Smooth muscle cell (in vitro differentiated cells): ENCODE measurements around the gene TAS2R50. TPM values are rescaled to one million over a fixed set of nuclear protein-coding genes. Genes with fewer than 3 reads are reported as not detected.

Source experiments
- DNase-seq: peaks from one replicate; lab custom pipeline; 2025; ENCODE audit not compliant: unreplicated experiment; lab: John Stamatoyannopoulos, UW
- H2AFZ ChIP-seq: fragments of 200-600 bp; sonication (generic); 2 replicates; pipeline ENCODE4 v1.6.0; 2016; ENCODE audit warnings: antibody characterized with exemption, low read depth, mild to moderate bottlenecking
- H3F3A ChIP-seq: fragments of 200-600 bp; sonication (generic); 2 replicates; pipeline ENCODE4 v1.6.0; 2017; ENCODE audit warnings: antibody characterized with exemption, low read depth
- H3K27ac ChIP-seq: fragments of 200-600 bp; sonication (generic); 2 replicates; pipeline ENCODE4 v1.5.1; 2016; ENCODE audit warnings: low read depth, mild to moderate bottlenecking
- H3K27me3 ChIP-seq: fragments of 200-600 bp; sonication (generic); 2 replicates; pipeline ENCODE4 v1.6.1; 2016; ENCODE audit warnings: low read depth, mild to moderate bottlenecking
- H3K36me3 ChIP-seq: fragments of 200-600 bp; sonication (generic); 2 replicates; pipeline ENCODE4 v1.5.1; 2016; ENCODE audit warnings: low read depth
- H3K4me1 ChIP-seq: fragments of 200-600 bp; sonication (generic); 2 replicates; pipeline ENCODE4 v1.5.1; 2016; ENCODE audit warnings: low read depth
- H3K4me2 ChIP-seq: fragments of 200-600 bp; sonication (generic); 2 replicates; pipeline ENCODE4 v1.6.0; 2016; ENCODE audit warnings: mild to moderate bottlenecking
- H3K4me3 ChIP-seq: fragments of 200-600 bp; sonication (generic); 2 replicates; pipeline ENCODE4 v1.5.1; 2016; ENCODE audit warnings: mild to moderate bottlenecking
- H3K79me2 ChIP-seq: fragments of 200-600 bp; sonication (generic); 2 replicates; pipeline ENCODE4 v1.6.0; 2016; ENCODE audit warnings: low read depth, mild to moderate bottlenecking
- H3K9ac ChIP-seq: fragments of 200-600 bp; sonication (generic); 2 replicates; pipeline ENCODE4 v1.6.0; 2016; ENCODE audit warnings: low read depth
- H3K9me3 ChIP-seq: fragments of 200-600 bp; sonication (generic); replicated peaks from 2 replicates; pipeline ENCODE4 v1.5.1; 2016; ENCODE audit warnings: low read depth
- H4K20me1 ChIP-seq: fragments of 200-600 bp; sonication (generic); 2 replicates; pipeline ENCODE4 v1.6.0; 2016; ENCODE audit warnings: low read depth
- CTCF ChIP-seq: fragments of 200-600 bp; sonication (generic); IDR thresholded peaks from 2 replicates; pipeline ENCODE4 v1.5.1; 2017; ENCODE audit warnings: borderline replicate concordance, mild to moderate bottlenecking, antibody characterized with exemption; ENCODE audit not compliant: insufficient read depth, poor library complexity, severe bottlenecking
- WGBS: methylation state at CpG from one replicate; pipeline ENCODE4 v1.1.7; 2016; ENCODE audit warnings: low lambda C conversion rate; 5-methylcytosine and 5-hydroxymethylcytosine counted together
- polyA plus RNA-seq: library from polyadenylated mRNA; unstranded; fragments of >200 nt; fragmentation: Nextera tagmentation; extraction: Ambion mirVana; gene quantifications from 2 replicates; pipeline ENCODE4 v1.2.1, GENCODE V29; 2016
- total RNA-seq: library from RNA; depleted of rRNA; stranded (reverse); fragments of >200 nt; gene quantifications from 2 replicates; pipeline ENCODE4 v1.2.3, GENCODE V29; 2014

Gene TAS2R50
- total and polyA plus RNA-seq, 2 experiments from 2014 or later: 1.8 TPM; not detected in 1

DNA sequence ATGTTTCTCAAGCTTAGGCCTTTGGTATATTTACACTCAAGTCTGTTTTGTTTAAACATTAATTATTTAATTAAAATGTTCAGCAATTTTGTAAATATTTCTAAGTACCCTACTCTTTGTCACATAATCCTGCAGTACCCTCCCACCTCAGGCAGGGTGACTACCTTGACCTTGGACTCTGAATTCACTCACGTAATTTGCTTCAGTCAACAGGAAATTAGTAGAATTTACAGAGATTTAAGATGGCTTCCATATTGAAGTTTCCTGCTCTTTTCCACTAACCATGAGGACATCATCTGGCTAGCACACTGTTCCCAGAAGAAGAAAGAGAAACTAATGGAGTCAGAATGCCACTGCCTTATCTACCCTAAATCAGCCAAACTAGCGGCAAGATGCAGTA is 36.7 kb upstream of the TAS2R50 start:
- Histone ChIP-seq H3K9ac (no peak overlapping the region), H3K79me2 (peaks cover 4% of the 10 kb centered on the region), H3K27ac (no peak overlapping the region), H3F3A (no peaks in the 10 kb centered on the region), H3K27me3 (no peaks in the 10 kb centered on the region), H3K4me2 (no peak overlapping the region), H2AFZ (no peak overlapping the region), H4K20me1 (peaks cover 13% of the 10 kb centered on the region), H3K36me3 (no peaks in the 10 kb centered on the region), H3K4me1 (no peaks in the 10 kb centered on the region), H3K4me3 (no peak overlapping the region), H3K9me3 (no peaks in the 10 kb centered on the region)
- WGBS: 96% methylated on average over 2 of the region's 2 CpGs
- TF ChIP-seq CTCF: no peak
- no peak for DNase-seq

DNA sequence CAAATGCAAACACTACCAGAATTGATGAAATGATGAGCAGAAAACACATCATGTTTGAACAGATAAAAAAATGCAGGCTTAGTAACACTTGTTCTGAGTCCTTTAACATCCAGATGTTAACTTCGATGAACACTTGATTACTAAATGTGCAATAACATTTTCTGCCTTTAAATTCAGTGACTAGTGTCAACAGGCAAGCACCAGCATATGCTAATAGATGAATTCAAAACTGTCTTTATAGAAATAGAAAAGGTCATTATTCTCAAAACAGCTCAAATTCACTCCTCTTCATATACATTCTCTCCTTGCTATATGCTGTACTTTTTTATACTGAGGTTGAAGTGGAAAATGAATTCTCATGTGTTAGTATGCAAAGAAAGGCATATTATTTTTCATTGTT is 35.8 kb upstream of the TAS2R50 start, which contains the start of gene TAS2R19:
TAS2R19 (minus strand) TSS at position 101 of the 400 bp plus-strand sequence; CDS start at position 52, 49 bp downstream.
- no peaks in the 10 kb centered on the region for H3K4me1 ChIP-seq
- no peak for TF ChIP-seq CTCF
- H2AFZ ChIP-seq: no peak within 1 kb of the TSS
- H4K20me1 ChIP-seq: peaks cover 13% of the 10 kb centered on the region
- H3K36me3 ChIP-seq: no peaks in the 10 kb centered on the region
- H3K27ac ChIP-seq: no peak within 1 kb of the TSS
- no peaks in the 10 kb centered on the region for H3F3A ChIP-seq
- DNase-seq: no peak
- H3K9ac ChIP-seq: no peak within 1 kb of the TSS
- H3K9me3 ChIP-seq: no peaks in the 10 kb centered on the region
- no peaks in the 10 kb centered on the region for H3K27me3 ChIP-seq
- peaks cover 4% of the 10 kb centered on the region for H3K79me2 ChIP-seq
- 100% methylated on average over 1 of the region's 1 CpG for WGBS
- H3K4me3 ChIP-seq: no peak within 1 kb of the TSS
- H3K4me2 ChIP-seq: no peak within 1 kb of the TSS

- no peak overlapping the region for H3K4me3 ChIP-seq
- no peak overlapping the region for H3K27ac ChIP-seq
- H3K9me3 ChIP-seq: no peaks in the 10 kb centered on the region
- H3F3A ChIP-seq: no peaks in the 10 kb centered on the region
- H4K20me1 ChIP-seq: peaks cover 7% of the 10 kb centered on the region
- WGBS: 96% methylated on average over 1 of the region's 1 CpG
- no peak for TF ChIP-seq CTCF
- no peaks in the 10 kb centered on the region for H3K36me3 ChIP-seq
- H3K9ac ChIP-seq: no peak overlapping the region
- no peaks in the 10 kb centered on the region for H3K4me1 ChIP-seq
- no peak overlapping the region for H3K4me2 ChIP-seq
- no peak for DNase-seq
- H2AFZ ChIP-seq: no peak overlapping the region
- H3K27me3 ChIP-seq: no peaks in the 10 kb centered on the region
- no peaks in the 10 kb centered on the region for H3K79me2 ChIP-seq
These were observed 30.2 kb upstream of the TAS2R50 start for GRCh38 chr12:11016937-11017336.

DNA sequence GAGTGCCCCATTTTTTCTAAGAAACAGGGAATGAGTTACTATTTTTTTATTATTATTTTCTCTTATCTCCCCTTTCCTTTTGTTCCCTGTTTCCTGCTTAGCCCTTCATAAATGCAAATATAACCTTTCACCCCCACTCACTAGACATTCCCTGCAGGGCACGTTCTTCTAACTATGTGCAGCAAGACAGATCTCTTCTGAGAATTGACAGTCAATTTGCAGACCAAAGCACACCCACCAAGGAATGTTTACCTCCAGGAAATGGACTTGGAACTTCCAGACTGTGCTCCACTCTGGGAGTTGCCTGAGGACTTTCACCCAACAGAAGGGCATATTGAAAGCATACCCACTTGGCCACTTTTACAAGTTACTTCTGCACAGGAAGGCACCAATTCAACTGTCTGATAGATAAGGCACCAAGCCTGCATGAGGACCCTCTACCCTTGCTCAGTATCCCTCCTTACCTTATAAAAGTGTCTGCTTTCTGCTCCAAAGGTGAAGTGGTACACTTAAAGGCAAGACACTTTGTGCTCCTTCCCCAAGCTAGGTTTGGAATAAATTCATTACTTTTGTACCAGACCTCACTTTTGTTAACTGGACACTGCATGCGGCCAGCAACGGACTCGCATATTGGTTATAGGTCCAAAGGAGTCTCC is 29.2 kb upstream of the TAS2R50 start:
- H3K4me1 ChIP-seq: no peaks in the 10 kb centered on the region
- peaks cover 7% of the 10 kb centered on the region for H4K20me1 ChIP-seq
- H3F3A ChIP-seq: no peaks in the 10 kb centered on the region
- no peak for TF ChIP-seq CTCF
- no peaks in the 10 kb centered on the region for H3K27me3 ChIP-seq
- no peaks in the 10 kb centered on the region for H3K36me3 ChIP-seq
- H3K9ac ChIP-seq: no peak overlapping the region
- WGBS: 85% methylated on average over 4 of the region's 4 CpGs
- H3K4me2 ChIP-seq: no peak overlapping the region
- no peak overlapping the region for H3K27ac ChIP-seq
- no peak overlapping the region for H2AFZ ChIP-seq
- no peaks in the 10 kb centered on the region for H3K79me2 ChIP-seq
- H3K9me3 ChIP-seq: no peaks in the 10 kb centered on the region
- H3K4me3 ChIP-seq: no peak overlapping the region
- no peak for DNase-seq
